Astrocyte (in vitro differentiated cells and primary cell): Measurements from ENCODE around the gene KIRREL3.

Experiments used
- EZH2 ChIP-seq: IDR thresholded peaks from 2 replicates; pipeline ENCODE4 v1.6.1; 2012; ENCODE audit warnings: mild to moderate bottlenecking, low read length, inconsistent platforms; ENCODE audit not compliant: insufficient read depth
- TF ChIP-seq, protein P1 (sequence below): IDR thresholded peaks from 2 replicates; pipeline ENCODE4 v1.5.1; 2011; ENCODE audit warnings: low read depth, mild to moderate bottlenecking, inconsistent platforms, low read length, moderate library complexity; ENCODE audit not compliant: insufficient read depth

GRCh38 chr11:127027789-127028188, 27.2 kb upstream of the KIRREL3 start:
- TF ChIP-seq, protein P1, sequence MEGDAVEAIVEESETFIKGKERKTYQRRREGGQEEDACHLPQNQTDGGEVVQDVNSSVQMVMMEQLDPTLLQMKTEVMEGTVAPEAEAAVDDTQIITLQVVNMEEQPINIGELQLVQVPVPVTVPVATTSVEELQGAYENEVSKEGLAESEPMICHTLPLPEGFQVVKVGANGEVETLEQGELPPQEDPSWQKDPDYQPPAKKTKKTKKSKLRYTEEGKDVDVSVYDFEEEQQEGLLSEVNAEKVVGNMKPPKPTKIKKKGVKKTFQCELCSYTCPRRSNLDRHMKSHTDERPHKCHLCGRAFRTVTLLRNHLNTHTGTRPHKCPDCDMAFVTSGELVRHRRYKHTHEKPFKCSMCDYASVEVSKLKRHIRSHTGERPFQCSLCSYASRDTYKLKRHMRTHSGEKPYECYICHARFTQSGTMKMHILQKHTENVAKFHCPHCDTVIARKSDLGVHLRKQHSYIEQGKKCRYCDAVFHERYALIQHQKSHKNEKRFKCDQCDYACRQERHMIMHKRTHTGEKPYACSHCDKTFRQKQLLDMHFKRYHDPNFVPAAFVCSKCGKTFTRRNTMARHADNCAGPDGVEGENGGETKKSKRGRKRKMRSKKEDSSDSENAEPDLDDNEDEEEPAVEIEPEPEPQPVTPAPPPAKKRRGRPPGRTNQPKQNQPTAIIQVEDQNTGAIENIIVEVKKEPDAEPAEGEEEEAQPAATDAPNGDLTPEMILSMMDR = no peak
- TF ChIP-seq EZH2 = no peak
